ENCODE data around the gene PTPRB.

GRCh38 chr12:70486588-70486987 lies 150.6 kb downstream of the PTPRB start:
- TF ChIP-seq CTCF (IDR thresholded peaks at IDR 0.05; ENCODE audit: low read depth, low read length, poor library complexity, severe bottlenecking) = no peak
- TF ChIP-seq EZH2phosphoT487 (IDR thresholded peaks at IDR 0.05; ENCODE audit: borderline replicate concordance, low read length) = no peak

All from DOHH2 (cell line).